HG02678 (cell line): ENCODE results near the gene CHCHD3.

Source experiments
- ATAC-seq: cut with Tn5 transposase; IDR thresholded peaks from one replicate; pipeline ENCODE4 v1.9.1; 2021; ENCODE audit warnings: mild to moderate bottlenecking, moderate library complexity; ENCODE audit not compliant: unreplicated experiment

The CHCHD3 gene

DNA sequence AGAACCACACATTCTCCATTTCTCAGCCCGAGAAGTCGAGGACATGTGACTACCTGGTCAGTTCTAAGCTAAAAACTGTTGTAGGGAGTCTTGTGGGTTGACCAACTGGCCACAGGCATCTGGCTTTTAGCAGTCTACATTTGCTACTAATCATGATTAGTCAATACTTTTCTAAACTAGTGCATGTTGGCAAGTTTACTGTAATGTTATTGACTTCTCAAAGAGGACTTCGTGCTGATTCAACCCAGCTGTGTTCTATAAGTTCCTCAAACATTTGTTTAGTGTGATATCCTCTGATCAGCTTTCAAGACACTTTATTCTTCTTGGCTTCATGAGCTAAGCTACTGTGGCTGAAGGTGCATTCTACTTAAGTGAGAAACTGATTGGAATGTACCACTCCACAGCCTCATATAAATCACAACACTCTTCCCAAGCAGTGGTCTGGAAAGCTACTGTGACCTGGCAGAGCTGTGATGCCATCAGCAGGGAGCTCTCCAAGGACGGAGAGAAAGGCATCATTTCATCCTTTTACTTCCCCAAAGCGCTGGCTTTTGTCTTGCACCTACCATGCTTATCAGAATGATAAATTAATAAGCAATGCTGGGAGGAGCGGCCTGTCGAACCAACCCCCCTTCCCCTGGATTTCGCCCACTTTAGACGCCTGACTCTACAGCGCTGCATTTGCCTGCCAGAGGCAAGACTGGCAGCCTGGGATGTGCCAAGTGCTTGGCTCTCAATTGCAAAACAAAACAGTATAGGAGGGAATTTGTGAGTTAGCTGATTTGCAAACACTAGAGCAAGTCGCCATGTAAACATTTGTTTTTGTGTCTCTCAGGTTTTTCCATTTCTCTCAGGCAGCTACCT lies 298.9 kb downstream of the CHCHD3 start:
- no peak for ATAC-seq

DNA sequence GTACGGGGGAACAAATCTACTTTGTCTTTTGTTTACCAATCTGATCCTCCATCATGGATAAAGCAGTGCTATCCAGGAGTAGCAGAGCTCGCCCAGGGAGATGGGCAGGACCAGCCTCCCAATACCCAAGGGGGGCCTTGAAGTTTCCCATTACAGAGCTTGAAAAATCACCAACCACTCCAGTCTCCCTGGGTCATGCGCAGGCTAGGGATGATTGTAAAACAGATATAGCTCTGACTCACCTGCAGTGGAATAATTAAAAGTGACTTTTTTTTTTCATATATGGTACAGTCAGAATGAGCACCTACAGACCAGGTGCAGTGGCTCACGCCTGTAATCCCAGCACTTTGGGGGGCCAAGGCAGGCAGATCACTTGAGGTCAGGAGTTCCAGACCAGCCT lies 301.1 kb downstream of the CHCHD3 start:
- no peak for ATAC-seq

DNA sequence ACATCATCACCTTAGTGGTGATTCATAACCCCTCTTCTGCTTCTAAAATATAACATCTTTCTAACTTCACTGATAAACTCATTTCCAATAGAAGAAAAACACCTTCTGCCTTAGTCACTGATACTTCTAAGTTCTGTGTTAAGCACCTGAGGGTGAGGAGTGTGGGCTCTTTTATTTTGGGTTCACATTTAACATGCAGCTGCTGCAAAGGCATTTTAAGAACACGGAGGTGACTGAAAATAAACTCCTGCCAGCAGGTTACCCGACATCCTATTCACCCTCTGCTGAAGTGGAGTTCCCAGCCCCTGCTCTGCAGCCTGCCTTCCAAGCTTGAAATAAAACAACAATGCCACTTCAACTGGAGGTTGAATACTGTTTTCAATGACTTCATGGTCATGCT lies 302.7 kb downstream of the CHCHD3 start:
- ATAC-seq = no peak

- ATAC-seq = no peak
Observed at GRCh38 chr7:132778761-132779160, 303.1 kb downstream of the CHCHD3 start.

GRCh38 chr7:132777956-132778355 lies 303.9 kb downstream of the CHCHD3 start:
- no peak for ATAC-seq

DNA sequence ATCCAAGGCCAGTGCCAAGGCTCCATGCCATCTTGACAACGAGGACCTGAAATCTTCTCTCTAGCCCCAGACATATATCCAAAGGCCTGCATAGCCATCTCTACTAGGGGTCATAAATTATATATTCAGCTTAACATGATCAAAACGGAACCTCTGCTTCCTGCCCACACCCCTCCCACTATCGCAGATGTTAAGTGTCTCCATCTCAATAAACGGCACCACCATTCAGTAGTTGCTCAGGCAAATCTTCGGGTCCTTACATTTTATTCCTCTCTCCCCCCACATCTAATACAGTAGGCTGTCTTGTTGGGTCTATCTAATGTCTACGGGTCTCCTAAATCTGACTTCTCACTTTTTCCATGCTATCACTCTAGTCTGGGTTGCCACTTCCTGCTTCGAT lies 304.5 kb downstream of the CHCHD3 start:
- ATAC-seq = no peak

- no peak for ATAC-seq
Observed at GRCh38 chr7:132776048-132776620, 305.8 kb downstream of the CHCHD3 start.

DNA sequence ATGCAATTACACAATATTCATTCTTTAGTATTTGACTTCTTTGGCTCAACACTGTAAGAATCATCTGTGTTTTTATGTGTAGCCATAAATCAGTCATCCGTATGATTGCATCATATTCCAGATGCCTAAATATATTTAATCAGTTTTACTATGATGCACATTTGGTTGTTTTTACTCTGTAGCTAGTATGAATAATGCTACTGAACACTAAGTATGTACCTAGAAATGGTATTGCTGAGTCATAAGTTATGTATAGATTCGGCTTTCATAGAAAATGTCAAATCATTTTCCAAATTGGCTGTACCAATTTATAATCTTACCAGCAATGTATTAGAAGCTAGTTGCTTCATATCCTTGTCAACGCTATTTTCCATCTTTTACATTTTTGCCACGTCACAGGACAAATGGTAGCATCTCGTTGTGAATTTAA lies 308.3 kb downstream of the CHCHD3 start:
- no peak for ATAC-seq

DNA sequence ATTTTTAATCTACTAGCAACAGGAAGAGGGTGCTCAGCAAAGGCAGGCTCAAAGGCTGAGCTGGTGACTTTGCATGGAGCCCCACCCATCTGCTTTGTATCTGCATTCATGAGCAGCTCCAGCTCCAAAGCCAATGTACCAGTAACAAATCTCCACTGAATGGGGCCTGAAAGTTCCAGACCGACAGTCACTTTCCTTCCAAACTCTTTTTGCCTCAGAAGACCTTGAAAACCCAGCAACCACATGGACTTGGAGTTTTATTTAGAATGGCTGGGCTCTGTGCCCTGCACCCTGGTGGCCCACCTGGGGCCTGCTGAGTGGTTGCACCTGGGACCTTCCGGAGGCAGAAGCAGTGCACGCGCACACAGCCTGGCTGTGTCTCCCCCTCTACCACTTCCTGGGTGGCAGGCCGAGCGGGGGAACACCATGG lies 310.6 kb downstream of the CHCHD3 start:
- ATAC-seq = no peak

GRCh38 chr7:132770055-132770454 lies 311.8 kb downstream of the CHCHD3 start:
- ATAC-seq = no peak

GRCh38 chr7:132769280-132769679 lies 312.6 kb downstream of the CHCHD3 start:
- ATAC-seq = no peak

GRCh38 chr7:132768099-132768498 lies 313.8 kb downstream of the CHCHD3 start:
- no peak for ATAC-seq

DNA sequence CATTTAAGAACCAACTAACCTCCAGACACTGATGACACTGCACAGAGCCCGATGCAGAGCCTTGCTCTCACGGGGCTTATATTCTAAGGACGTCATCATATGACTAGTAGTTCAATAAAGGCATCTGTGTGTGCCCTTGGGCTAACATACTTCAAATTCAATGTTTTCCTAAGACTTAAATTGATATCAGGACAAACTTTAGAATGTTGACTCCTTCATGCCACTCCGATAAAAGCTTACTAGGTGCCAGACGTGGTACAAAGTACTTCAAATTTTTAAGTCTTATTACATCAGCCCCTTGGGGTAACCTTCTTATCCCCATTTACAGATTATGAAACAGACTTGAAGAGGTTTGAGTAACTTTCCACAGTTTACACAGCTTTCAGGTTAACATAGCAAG lies 314.5 kb downstream of the CHCHD3 start:
- no peak for ATAC-seq

GRCh38 chr7:132766660-132767059 lies 315.2 kb downstream of the CHCHD3 start:
- ATAC-seq = no peak

GRCh38 chr7:132765861-132766260 lies 316.0 kb downstream of the CHCHD3 start:
- no peak for ATAC-seq

GRCh38 chr7:132764762-132765161 lies 317.1 kb downstream of the CHCHD3 start:
- no peak for ATAC-seq

DNA sequence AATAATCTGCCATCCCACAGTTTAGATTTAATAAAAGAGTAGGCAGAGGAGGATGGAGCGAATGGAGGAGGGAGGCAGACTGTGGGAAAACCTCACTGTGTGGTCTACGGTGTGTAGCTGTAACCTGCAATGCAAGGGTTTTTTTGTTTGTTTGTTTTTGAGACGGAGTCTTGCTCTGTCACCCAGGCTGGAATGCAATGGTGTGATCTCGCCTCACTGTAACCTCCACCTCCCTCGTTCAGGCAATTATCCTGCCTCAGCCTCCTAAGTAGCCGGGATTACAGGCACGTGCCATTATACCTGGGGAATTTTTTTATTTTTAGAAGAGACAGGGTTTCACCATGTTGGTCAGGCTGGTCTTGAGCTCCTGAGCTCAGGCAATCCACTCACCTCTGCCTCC lies 321.0 kb downstream of the CHCHD3 start:
- no peak for ATAC-seq

DNA sequence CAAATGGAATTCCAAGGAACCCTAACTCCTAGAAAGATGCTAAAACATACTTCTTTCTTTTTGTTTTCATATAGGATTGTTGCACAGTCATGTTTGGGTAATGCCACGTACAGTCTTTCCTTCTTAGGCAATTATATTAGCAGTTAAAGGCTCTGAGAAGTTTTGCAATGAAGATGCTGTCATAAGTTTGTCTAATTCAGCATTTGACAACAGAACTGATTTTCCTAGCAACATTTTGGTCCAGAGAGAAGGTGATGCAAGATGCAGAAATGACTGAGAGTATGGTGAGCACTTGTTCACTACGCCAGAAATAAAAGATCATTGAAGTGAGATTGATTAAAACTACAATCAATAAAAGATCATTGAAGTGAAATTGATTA lies 321.7 kb downstream of the CHCHD3 start:
- ATAC-seq = no peak

DNA sequence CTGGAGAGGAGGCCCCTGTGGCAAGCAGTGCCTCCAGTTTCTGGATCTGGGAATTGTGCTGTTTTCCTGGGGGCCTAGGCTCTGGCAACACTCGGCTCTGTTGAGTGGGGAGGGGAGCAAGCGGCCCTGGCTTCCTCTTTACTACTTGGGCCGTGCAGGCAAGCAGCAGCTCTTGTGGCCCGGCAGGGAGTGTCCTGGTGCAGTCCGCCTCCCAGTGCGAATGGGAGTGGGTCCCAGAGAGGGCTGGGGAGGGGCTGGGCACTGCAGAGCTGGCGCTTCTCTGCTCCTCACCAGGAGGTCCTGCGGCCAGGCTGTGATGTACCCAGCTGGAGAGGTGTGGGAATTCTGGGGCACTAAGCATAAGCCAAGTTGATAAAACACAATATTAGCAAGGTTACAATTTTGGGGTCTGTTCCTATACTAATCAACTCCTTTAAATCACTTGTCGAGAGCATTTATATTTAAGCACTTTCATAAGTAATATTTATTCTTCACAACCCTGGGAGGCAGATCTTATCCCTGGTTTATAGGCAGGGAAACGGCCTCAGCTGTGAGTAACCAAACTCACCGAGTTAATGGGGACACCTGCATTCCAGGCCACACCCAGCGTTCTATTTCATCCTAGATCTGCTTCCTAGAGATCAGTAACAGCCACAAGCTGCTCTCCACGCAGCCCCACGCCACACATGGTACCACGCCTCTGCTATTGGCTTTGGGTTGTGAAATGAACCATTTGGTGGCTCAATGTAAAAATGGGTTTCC lies 322.2 kb downstream of the CHCHD3 start:
- ATAC-seq = no peak

DNA sequence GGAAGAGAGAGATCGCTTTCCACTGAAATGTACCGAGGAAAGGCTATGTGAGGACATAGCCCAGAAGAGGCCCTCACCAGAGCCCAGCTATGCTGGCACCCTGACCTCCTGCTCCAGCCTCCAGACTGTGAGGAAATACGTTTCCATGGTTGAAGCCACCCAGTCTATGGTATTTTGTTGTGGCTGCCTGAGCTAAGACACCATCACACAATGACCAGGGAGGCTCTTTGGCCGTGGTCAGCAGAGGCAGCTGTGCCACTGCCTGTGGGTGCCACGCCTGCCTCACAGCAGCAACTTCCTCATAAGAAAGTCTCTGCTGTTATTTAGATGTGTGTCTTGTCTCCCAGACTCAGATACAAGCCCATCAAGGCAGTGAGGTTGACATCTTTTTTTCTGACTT lies 322.9 kb downstream of the CHCHD3 start:
- no peak for ATAC-seq

DNA sequence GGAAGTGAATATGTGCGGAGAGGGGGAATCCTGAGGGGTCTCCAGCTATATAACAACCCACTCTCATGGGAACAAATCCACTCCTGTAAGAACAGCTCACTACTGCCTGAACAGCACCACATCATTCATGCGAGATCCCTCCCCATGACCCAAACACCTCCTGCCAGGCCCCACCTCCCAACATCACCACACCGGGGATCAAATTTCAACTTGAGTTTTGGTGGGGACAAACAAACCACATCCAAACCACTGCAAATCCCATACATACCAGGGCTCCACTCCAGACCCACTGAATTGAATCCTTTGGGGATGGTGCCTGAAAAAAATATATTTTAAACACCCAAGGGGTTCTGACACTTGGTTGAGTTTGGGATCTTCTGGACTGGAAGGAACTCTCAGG lies 324.1 kb downstream of the CHCHD3 start:
- no peak for ATAC-seq

DNA sequence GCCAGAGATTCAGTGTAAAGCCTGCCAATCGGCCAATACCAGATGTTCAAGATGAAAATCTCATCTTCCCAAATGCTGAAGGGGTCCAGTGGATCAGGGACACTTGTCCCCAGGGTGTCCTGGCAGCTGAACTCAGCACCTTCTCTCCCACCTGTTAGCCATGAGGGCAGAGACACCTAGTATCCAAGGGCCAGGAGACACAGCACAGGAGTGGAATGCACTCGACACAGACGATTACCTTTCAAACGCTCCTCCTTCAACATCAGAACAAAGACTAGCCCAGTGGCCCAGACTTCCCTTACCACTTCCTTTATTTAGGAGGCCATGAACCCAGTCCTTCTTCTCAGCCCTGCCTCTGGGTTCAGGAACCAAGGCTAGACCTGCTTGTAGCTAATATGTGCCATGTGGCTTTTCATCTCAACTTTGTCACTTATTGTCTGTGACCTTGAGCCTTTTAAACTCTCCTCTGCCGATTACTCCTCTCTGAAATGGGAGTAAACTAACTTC lies 325.4 kb downstream of the CHCHD3 start:
- ATAC-seq = no peak
